ENCODE measurements around the gene BFSP2.

- TF ChIP-seq CTCF (IDR thresholded peaks at IDR 0.05) (no peak), EP300 (IDR thresholded peaks at IDR 0.05) (no peak), POLR2A (IDR thresholded peaks at IDR 0.05) (no peak)
Observed at GRCh38 chr3:133404920-133405319, 5.1 kb downstream of the BFSP2 start.

Data from tibial nerve (tissue), 4 donors.